ENCODE results near the gene PEX7. TPM values are rescaled to one million over a fixed set of nuclear protein-coding genes. Genes with fewer than 3 reads are reported as not detected.
A peak's percentile ranks its signal among the peaks of the same experiment; 100 is the strongest.
"Not testable (repeated sequence)": the region's sequence is repeated elsewhere in the genome, so short reads cannot be mapped to it uniquely, and the experiment has no call there.

PEX7 gene
- total RNA-seq, 2 donors from 2014 or later = 3.4 to 5.7 TPM

- Mint-ChIP-seq H3K4me1 (peaks cover 3% of the 10 kb centered on the region), H3K9me3 (no peaks in the 10 kb centered on the region), H3K4me3 (no peak overlapping the region), H3K27ac (no peak overlapping the region), H3K27me3 (no peaks in the 10 kb centered on the region), H3K36me3 (ENCODE audit: low read depth) (no peaks in the 10 kb centered on the region)
- no peak for ATAC-seq (replicated peaks)
Observed at GRCh38 chr6:136889271-136890193, 67.1 kb downstream of the PEX7 start.

GRCh38 chr6:136890194-136890839 lies 67.9 kb downstream of the PEX7 start:
- Mint-ChIP-seq H3K4me3 (no peak overlapping the region), H3K27me3 (no peaks in the 10 kb centered on the region), H3K27ac (no peak overlapping the region), H3K36me3 (ENCODE audit: low read depth) (no peaks in the 10 kb centered on the region), H3K4me1 (peaks cover 3% of the 10 kb centered on the region), H3K9me3 (no peaks in the 10 kb centered on the region)
- ATAC-seq (replicated peaks) = no peak

GRCh38 chr6:136890986-136891385 lies 68.6 kb downstream of the PEX7 start:
- ATAC-seq (replicated peaks) = no peak
- no peaks in the 10 kb centered on the region for H3K36me3 Mint-ChIP-seq (ENCODE audit: low read depth)
- no peak overlapping the region for H3K27ac Mint-ChIP-seq
- H3K4me1 Mint-ChIP-seq = peaks cover 3% of the 10 kb centered on the region
- no peaks in the 10 kb centered on the region for H3K27me3 Mint-ChIP-seq
- H3K4me3 Mint-ChIP-seq = no peak overlapping the region
- H3K9me3 Mint-ChIP-seq = no peaks in the 10 kb centered on the region

- Mint-ChIP-seq H3K27me3 (no peaks in the 10 kb centered on the region), H3K36me3 (ENCODE audit: low read depth) (peaks cover 2% of the 10 kb centered on the region), H3K4me1 (no peaks in the 10 kb centered on the region), H3K9me3 (no peaks in the 10 kb centered on the region), H3K4me3 (no peak overlapping the region), H3K27ac (no peak overlapping the region)
- no peak for ATAC-seq (replicated peaks)
Observed at GRCh38 chr6:136893187-136893586, 70.8 kb downstream of the PEX7 start.

GRCh38 chr6:136895901-136896300 lies 73.5 kb downstream of the PEX7 start:
- Mint-ChIP-seq H3K4me1 (no peaks in the 10 kb centered on the region), H3K9me3 (no peaks in the 10 kb centered on the region), H3K4me3 (no peak overlapping the region), H3K36me3 (ENCODE audit: low read depth) (peaks cover 18% of the 10 kb centered on the region), H3K27ac (no peak overlapping the region), H3K27me3 (no peaks in the 10 kb centered on the region)
- ATAC-seq (replicated peaks) = no peak

GRCh38 chr6:136897071-136897470 lies 74.7 kb downstream of the PEX7 start:
- no peak overlapping the region for H3K27ac Mint-ChIP-seq
- H3K27me3 Mint-ChIP-seq = no peaks in the 10 kb centered on the region
- H3K4me1 Mint-ChIP-seq = no peaks in the 10 kb centered on the region
- H3K9me3 Mint-ChIP-seq = no peaks in the 10 kb centered on the region
- H3K36me3 Mint-ChIP-seq (ENCODE audit: low read depth) = peaks cover 29% of the 10 kb centered on the region
- no peak for ATAC-seq (replicated peaks)
- no peak overlapping the region for H3K4me3 Mint-ChIP-seq

GRCh38 chr6:136901212-136901784 lies 78.9 kb downstream of the PEX7 start:
- no peaks in the 10 kb centered on the region for H3K9me3 Mint-ChIP-seq
- no peak overlapping the region for H3K27ac Mint-ChIP-seq
- no peaks in the 10 kb centered on the region for H3K4me1 Mint-ChIP-seq
- H3K27me3 Mint-ChIP-seq = no peaks in the 10 kb centered on the region
- peaks cover 35% of the 10 kb centered on the region for H3K36me3 Mint-ChIP-seq (ENCODE audit: low read depth)
- ATAC-seq (replicated peaks) = no peak
- H3K4me3 Mint-ChIP-seq = no peak overlapping the region

GRCh38 chr6:136904477-136904876 lies 82.1 kb downstream of the PEX7 start:
- H3K4me1 Mint-ChIP-seq; H3K4me3 Mint-ChIP-seq; ATAC-seq (replicated peaks); H3K27ac Mint-ChIP-seq; H3K27me3 Mint-ChIP-seq; H3K9me3 Mint-ChIP-seq: not testable (repeated sequence)
- H3K36me3 Mint-ChIP-seq (ENCODE audit: low read depth) = peaks cover 28% of the 10 kb centered on the region

- Mint-ChIP-seq H3K27ac (no peak overlapping the region), H3K4me3 (no peak overlapping the region), H3K4me1 (no peaks in the 10 kb centered on the region), H3K9me3 (no peaks in the 10 kb centered on the region), H3K36me3 (ENCODE audit: low read depth) (peaks cover 38% of the 10 kb centered on the region), H3K27me3 (peaks cover 15% of the 10 kb centered on the region)
- ATAC-seq (replicated peaks) = no peak
Observed at GRCh38 chr6:136914947-136915346, 92.6 kb downstream of the PEX7 start.

- no peak overlapping the region for H3K27ac Mint-ChIP-seq
- H3K4me3 Mint-ChIP-seq = no peak overlapping the region
- peaks cover 29% of the 10 kb centered on the region for H3K27me3 Mint-ChIP-seq
- peaks cover 9% of the 10 kb centered on the region for H3K4me1 Mint-ChIP-seq
- H3K9me3 Mint-ChIP-seq = no peaks in the 10 kb centered on the region
- ATAC-seq (replicated peaks) = no peak
- H3K36me3 Mint-ChIP-seq (ENCODE audit: low read depth) = peaks cover 16% of the 10 kb centered on the region
Observed at GRCh38 chr6:136918706-136919105, 96.3 kb downstream of the PEX7 start.

GRCh38 chr6:136920216-136920615 lies 97.8 kb downstream of the PEX7 start:
- Mint-ChIP-seq H3K27me3 (peaks cover 39% of the 10 kb centered on the region), H3K9me3 (no peaks in the 10 kb centered on the region), H3K27ac (no peak overlapping the region)

GRCh38 chr6:136920671-136921380 lies 98.4 kb downstream of the PEX7 start:
- H3K27ac Mint-ChIP-seq = no peak overlapping the region

More at GRCh38 chr6:136920216-136920615, 97.8 kb downstream of the PEX7 start:
- H3K36me3 Mint-ChIP-seq (ENCODE audit: low read depth) = peaks cover 13% of the 10 kb centered on the region
- peak; percentile 4 for ATAC-seq (replicated peaks)
- H3K4me1 Mint-ChIP-seq = peaks cover 9% of the 10 kb centered on the region
- peak overlapping the region; percentile 74 for H3K4me3 Mint-ChIP-seq

GRCh38 chr6:136921381-136921935 lies 99.1 kb downstream of the PEX7 start:
- Mint-ChIP-seq H3K4me1 (peaks cover 9% of the 10 kb centered on the region), H3K36me3 (ENCODE audit: low read depth) (peaks cover 5% of the 10 kb centered on the region), H3K27ac (no peak overlapping the region), H3K9me3 (no peaks in the 10 kb centered on the region), H3K4me3 (peak overlapping the region; percentile 74), H3K27me3 (peaks cover 39% of the 10 kb centered on the region)
- peak; percentile 36 for ATAC-seq (replicated peaks)

More at GRCh38 chr6:136920671-136921380, 98.4 kb downstream of the PEX7 start:
- Mint-ChIP-seq H3K4me3 (peak overlapping the region; percentile 74), H3K36me3 (ENCODE audit: low read depth) (peaks cover 7% of the 10 kb centered on the region), H3K4me1 (peaks cover 9% of the 10 kb centered on the region), H3K27me3 (peaks cover 39% of the 10 kb centered on the region), H3K9me3 (no peaks in the 10 kb centered on the region)
- peak; percentile 58 for ATAC-seq (replicated peaks)

Measured in activated T-helper 17 cell treated with anti-CD3 and anti-CD28 coated beads, Interleukin-2, amount 50 U/mL, for 72 hours (primary cell).